Progenitor cell of endocrine pancreas (in vitro differentiated cells): Measurements from ENCODE around the gene SLC9A3. TPM values are rescaled to one million over a fixed set of nuclear protein-coding genes. Genes with fewer than 3 reads are reported as not detected.

Source experiments
- DNase-seq: peaks from one replicate; pipeline ENCODE4 v3.0.0; 2021; ENCODE audit warnings: low spot score; ENCODE audit not compliant: unreplicated experiment
- H3K27ac Mint-ChIP-seq: 2 replicates; pipeline ENCODE4 v1.8.0; 2021; ENCODE audit warnings: mild to moderate bottlenecking, moderate library complexity, mixed read lengths
- H3K27me3 Mint-ChIP-seq: 2 replicates; pipeline ENCODE4 v1.8.0; 2021; ENCODE audit warnings: mixed read lengths
- H3K36me3 Mint-ChIP-seq: 2 replicates; pipeline ENCODE4 v1.8.0; 2022; ENCODE audit warnings: mixed read lengths; ENCODE audit not compliant: insufficient read depth
- H3K4me1 Mint-ChIP-seq: 2 replicates; pipeline ENCODE4 v1.8.0; 2021; ENCODE audit warnings: low read depth, mixed read lengths
- H3K4me3 Mint-ChIP-seq: 2 replicates; pipeline ENCODE4 v1.8.0; 2021; ENCODE audit warnings: low read depth, mild to moderate bottlenecking, moderate library complexity, mixed read lengths
- H3K9me3 Mint-ChIP-seq: 2 replicates; pipeline ENCODE4 v1.8.0; 2021; ENCODE audit warnings: low read depth, mixed read lengths
- CTCF ChIP-seq: fragments of 200-600 bp; sonication (generic); IDR thresholded peaks from one replicate; pipeline ENCODE4 v1.5.0; 2021; ENCODE audit warnings: antibody characterized with exemption, mild to moderate bottlenecking; ENCODE audit not compliant: unreplicated experiment
- total RNA-seq: library from RNA; stranded (reverse); gene quantifications from 2 replicates; pipeline ENCODE4 v1.2.1, GENCODE V29; 2021

Gene SLC9A3
- total RNA-seq, 1 donor from 2014 or later, result 1.7 TPM

- no peak for TF ChIP-seq CTCF
- no peaks in the 10 kb centered on the region for H3K36me3 Mint-ChIP-seq
- no peak for DNase-seq
- peaks cover 10% of the 10 kb centered on the region for H3K4me1 Mint-ChIP-seq
- H3K27me3 Mint-ChIP-seq, result peaks cover 27% of the 10 kb centered on the region
- H3K4me3 Mint-ChIP-seq, result no peak overlapping the region
- no peaks in the 10 kb centered on the region for H3K9me3 Mint-ChIP-seq
- H3K27ac Mint-ChIP-seq, result no peak overlapping the region
Observed at GRCh38 chr5:543755-544674, 19.8 kb upstream of the SLC9A3 start.

GRCh38 chr5:543351-543750 is 19.1 kb upstream of the SLC9A3 start:
- TF ChIP-seq CTCF, result no peak
- no peak for DNase-seq
- Mint-ChIP-seq H3K9me3 (no peaks in the 10 kb centered on the region), H3K36me3 (no peaks in the 10 kb centered on the region), H3K27me3 (peaks cover 28% of the 10 kb centered on the region), H3K27ac (no peak overlapping the region), H3K4me3 (no peak overlapping the region), H3K4me1 (peaks cover 10% of the 10 kb centered on the region)

DNA sequence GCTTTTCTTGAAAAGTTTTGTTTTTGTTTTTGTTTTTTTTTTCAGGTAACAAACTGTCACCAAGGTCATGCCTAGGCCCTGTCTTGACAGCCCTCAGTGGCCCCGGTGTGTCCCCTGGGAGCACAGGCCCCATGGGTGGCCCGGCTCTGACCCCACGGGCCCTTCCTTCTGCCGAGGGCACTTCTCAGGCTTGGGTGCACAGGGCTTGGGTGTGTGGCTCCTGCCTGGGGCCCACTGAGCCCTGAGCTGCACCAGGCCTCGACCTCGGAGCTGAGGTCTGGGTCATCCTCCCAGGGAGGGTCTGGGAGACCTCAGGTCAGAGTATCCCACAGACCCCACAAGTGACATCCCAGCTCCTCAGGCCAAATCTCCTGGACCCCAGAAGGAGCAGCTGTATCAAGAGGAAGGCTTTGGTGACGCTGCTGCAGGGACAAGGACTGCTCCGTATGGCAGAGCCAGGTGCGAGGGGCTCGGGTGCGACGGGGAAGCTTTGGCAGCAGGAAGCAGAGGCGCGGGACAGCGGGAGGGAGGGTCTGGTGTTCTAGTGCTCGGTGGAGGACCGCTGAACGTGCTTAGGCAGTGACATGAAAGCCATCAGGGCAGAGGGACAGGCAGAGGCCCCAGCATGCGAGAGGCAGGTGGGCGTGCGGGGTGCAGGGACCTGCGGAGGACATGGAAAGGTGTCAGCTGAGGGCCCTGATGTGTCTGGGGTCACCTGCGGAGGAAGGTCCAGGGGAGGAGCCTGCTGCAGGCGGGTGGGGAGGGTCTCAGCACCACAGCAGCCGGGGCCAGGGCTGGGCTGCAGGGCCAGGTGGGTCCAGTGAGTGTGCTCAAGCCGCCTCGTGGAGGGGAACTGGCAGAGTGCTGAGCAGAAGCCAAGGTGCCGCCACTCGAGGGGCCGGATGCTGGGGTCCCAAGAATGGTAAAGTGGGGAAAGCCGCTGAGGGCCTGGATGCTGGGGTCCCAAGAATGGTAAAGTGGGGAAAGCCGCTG is 18.4 kb upstream of the SLC9A3 start:
- peaks cover 10% of the 10 kb centered on the region for H3K4me1 Mint-ChIP-seq
- H3K36me3 Mint-ChIP-seq, result no peaks in the 10 kb centered on the region
- no peak overlapping the region for H3K4me3 Mint-ChIP-seq
- no peak for TF ChIP-seq CTCF
- H3K27me3 Mint-ChIP-seq, result peaks cover 25% of the 10 kb centered on the region
- no peaks in the 10 kb centered on the region for H3K9me3 Mint-ChIP-seq
- H3K27ac Mint-ChIP-seq, result no peak overlapping the region
- DNase-seq, result no peak

DNA sequence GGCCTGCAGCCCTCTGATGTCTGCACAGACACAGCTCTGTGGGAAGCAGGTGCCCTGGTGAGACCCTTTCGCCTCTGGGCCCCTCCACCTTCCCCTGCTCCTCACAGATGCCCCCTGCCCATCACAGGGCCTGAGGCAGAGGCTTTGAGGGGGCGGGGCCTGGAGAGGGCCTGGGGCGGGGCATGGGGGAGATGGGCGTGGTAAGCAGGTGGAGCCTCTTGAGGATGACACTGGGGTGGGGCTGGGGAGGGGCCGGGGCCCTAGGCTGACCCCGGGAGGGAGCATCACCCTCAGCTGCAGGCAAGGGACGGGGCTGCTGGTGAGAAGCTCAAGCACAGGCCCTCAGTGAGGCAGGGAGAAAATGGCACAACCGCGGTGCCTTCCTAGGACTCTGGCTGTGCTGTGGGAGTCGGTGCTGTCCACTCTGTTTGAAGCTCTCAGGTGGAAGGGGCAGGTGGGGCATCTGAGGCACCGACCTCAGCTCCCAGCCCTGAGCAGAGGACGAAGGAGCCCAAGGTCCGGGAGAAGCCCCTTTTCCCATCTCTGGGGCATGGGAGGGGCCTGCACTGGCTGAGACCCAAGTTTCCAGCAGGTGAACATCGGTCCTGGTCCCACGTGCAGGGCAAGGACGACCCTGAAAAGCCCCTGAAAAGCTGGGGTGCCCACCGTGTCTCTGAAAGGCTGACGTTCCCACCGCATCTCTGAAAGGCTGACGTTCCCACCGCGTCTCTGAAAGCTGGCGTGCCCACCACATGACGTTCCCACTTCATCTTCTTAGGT is 17.5 kb upstream of the SLC9A3 start:
- no peak for DNase-seq
- Mint-ChIP-seq H3K27ac (no peak overlapping the region), H3K9me3 (no peaks in the 10 kb centered on the region), H3K4me3 (no peak overlapping the region), H3K27me3 (peaks cover 32% of the 10 kb centered on the region), H3K36me3 (no peaks in the 10 kb centered on the region), H3K4me1 (peaks cover 10% of the 10 kb centered on the region)
- TF ChIP-seq CTCF, result no peak
